ENCODE measurements around the gene SF3A2. TPM values are rescaled to one million over a fixed set of nuclear protein-coding genes. Genes with fewer than 3 reads are reported as not detected.

Gene SF3A2
- total RNA-seq, 1 donor from 2014 or later, result 156 TPM

GRCh38 chr19:2244486-2244885 is 7.9 kb downstream of the SF3A2 start:
- Mint-ChIP-seq H3K27ac (no peak overlapping the region), H3K36me3 (ENCODE audit: insufficient read depth) (peaks cover 6% of the 10 kb centered on the region), H3K9me3 (ENCODE audit: low read depth) (no peaks in the 10 kb centered on the region)

GRCh38 chr19:2245273-2245672 is 8.6 kb downstream of the SF3A2 start:
- DNase-seq (ENCODE audit: low spot score, unreplicated experiment), result no peak
- Mint-ChIP-seq H3K4me3 (ENCODE audit: low read depth) (no peak overlapping the region), H3K27me3 (no peaks in the 10 kb centered on the region), H3K27ac (no peak overlapping the region), H3K4me1 (ENCODE audit: low read depth) (peaks cover 9% of the 10 kb centered on the region), H3K36me3 (ENCODE audit: insufficient read depth) (peaks cover 5% of the 10 kb centered on the region), H3K9me3 (ENCODE audit: low read depth) (no peaks in the 10 kb centered on the region)
- TF ChIP-seq, protein P1, sequence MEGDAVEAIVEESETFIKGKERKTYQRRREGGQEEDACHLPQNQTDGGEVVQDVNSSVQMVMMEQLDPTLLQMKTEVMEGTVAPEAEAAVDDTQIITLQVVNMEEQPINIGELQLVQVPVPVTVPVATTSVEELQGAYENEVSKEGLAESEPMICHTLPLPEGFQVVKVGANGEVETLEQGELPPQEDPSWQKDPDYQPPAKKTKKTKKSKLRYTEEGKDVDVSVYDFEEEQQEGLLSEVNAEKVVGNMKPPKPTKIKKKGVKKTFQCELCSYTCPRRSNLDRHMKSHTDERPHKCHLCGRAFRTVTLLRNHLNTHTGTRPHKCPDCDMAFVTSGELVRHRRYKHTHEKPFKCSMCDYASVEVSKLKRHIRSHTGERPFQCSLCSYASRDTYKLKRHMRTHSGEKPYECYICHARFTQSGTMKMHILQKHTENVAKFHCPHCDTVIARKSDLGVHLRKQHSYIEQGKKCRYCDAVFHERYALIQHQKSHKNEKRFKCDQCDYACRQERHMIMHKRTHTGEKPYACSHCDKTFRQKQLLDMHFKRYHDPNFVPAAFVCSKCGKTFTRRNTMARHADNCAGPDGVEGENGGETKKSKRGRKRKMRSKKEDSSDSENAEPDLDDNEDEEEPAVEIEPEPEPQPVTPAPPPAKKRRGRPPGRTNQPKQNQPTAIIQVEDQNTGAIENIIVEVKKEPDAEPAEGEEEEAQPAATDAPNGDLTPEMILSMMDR (IDR thresholded peaks at IDR 0.05; ENCODE audit: unreplicated experiment), result no peak

More at GRCh38 chr19:2244486-2244885, 7.9 kb downstream of the SF3A2 start:
- TF ChIP-seq, protein P1 (IDR thresholded peaks at IDR 0.05; ENCODE audit: unreplicated experiment), result no peak
- Mint-ChIP-seq H3K27me3 (no peaks in the 10 kb centered on the region), H3K4me1 (ENCODE audit: low read depth) (peaks cover 14% of the 10 kb centered on the region), H3K4me3 (ENCODE audit: low read depth) (no peak overlapping the region)
- DNase-seq (ENCODE audit: low spot score, unreplicated experiment), result no peak

DNA sequence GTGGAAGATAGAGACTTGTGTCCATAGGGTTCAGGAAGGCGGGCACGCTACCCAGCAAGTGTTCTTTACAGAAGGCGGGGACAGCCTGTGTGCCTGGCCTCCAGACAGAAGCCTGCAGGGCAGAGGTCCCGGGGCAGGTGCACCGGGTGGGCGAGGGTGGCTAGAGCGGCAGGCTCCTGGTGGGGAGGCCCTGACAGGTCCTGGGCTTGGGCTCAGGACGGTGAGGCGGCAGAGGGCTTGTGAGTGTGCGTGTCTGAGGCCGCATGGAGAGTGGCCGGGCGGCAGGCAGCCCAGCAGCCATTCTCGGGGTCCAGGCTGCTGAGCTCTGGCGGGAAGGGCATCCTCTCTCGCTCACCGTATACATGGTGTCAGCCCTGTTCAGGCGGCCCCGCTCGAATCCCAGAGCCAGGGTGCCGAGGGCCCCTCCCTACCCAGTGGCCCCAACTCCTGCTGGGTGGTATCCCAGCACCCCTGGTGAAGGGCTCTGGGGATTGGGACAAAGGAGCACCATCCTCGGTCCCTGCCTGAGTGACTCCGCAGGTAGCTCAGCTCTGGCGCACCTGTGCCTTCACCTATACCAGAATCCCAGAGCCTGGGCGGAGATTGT is 9.5 kb downstream of the SF3A2 start:
- Mint-ChIP-seq H3K27ac (no peak overlapping the region), H3K4me1 (ENCODE audit: low read depth) (peaks cover 2% of the 10 kb centered on the region), H3K9me3 (ENCODE audit: low read depth) (no peaks in the 10 kb centered on the region), H3K27me3 (no peaks in the 10 kb centered on the region), H3K4me3 (ENCODE audit: low read depth) (no peak overlapping the region), H3K36me3 (ENCODE audit: insufficient read depth) (peaks cover 5% of the 10 kb centered on the region)
- DNase-seq (ENCODE audit: low spot score, unreplicated experiment), result no peak
- TF ChIP-seq, protein P1 (IDR thresholded peaks at IDR 0.05; ENCODE audit: unreplicated experiment), result no peak

DNA sequence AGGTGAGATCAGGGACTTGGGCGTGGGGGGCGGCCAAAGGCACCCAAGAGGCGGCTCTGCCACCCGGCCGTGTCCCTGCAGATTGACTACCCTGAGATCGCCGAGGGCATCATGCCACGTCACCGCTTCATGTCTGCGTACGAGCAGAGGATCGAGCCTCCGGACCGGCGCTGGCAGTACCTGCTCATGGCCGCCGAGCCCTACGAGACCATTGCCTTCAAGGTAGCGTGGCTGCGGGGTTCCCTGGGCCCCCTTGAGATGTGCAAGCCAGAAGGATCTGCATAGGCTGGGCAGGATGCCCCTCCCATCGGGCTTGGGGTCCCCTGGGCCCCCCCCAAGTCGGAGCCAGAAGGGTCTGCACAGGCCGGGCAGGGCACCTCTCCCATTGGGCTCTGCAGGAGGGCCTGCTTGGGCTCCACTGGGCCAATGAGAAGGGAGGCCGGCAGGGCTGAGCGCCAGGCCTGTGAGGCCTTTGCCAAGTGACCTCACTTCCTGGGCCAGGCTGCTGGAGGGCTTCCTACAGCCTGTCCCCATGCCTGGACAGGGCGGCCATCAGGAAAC is 10.3 kb downstream of the SF3A2 start:
- Mint-ChIP-seq H3K36me3 (ENCODE audit: insufficient read depth) (peaks cover 5% of the 10 kb centered on the region), H3K4me3 (ENCODE audit: low read depth) (no peak overlapping the region), H3K9me3 (ENCODE audit: low read depth) (no peaks in the 10 kb centered on the region), H3K4me1 (ENCODE audit: low read depth) (peaks cover 2% of the 10 kb centered on the region), H3K27me3 (no peaks in the 10 kb centered on the region), H3K27ac (no peak overlapping the region)
- TF ChIP-seq, protein P1 (IDR thresholded peaks at IDR 0.05; ENCODE audit: unreplicated experiment), result no peak
- no peak for DNase-seq (ENCODE audit: low spot score, unreplicated experiment)

GRCh38 chr19:2247433-2248101 is 10.9 kb downstream of the SF3A2 start:
- H3K4me3 Mint-ChIP-seq (ENCODE audit: low read depth), result no peak overlapping the region
- no peaks in the 10 kb centered on the region for H3K4me1 Mint-ChIP-seq (ENCODE audit: low read depth)
- no peak overlapping the region for H3K27ac Mint-ChIP-seq
- DNase-seq (ENCODE audit: low spot score, unreplicated experiment), result no peak
- H3K36me3 Mint-ChIP-seq (ENCODE audit: insufficient read depth), result peaks cover 5% of the 10 kb centered on the region
- TF ChIP-seq, protein P1 (IDR thresholded peaks at IDR 0.05; ENCODE audit: unreplicated experiment), result no peak
- H3K27me3 Mint-ChIP-seq, result no peaks in the 10 kb centered on the region
- H3K9me3 Mint-ChIP-seq (ENCODE audit: low read depth), result no peaks in the 10 kb centered on the region
